Vagina (tissue), 2 donors: Measurements from ENCODE around the gene AHDC1. TPM values are rescaled to one million over a fixed set of nuclear protein-coding genes. Genes with fewer than 3 reads are reported as not detected.

Experiments used
- DNase-seq, 2 donors: peaks; one replicate each; pipeline ENCODE4 v3.0.0-alpha.2; 2017; ENCODE audit errors: extremely low spot score in 2 of 2
- H3K27ac ChIP-seq: fragments of 200-600 bp; sonication (generic); one replicate; pipeline ENCODE4 v1.5.1; 2019
- H3K27me3 ChIP-seq: fragments of 200-600 bp; sonication (generic); one replicate; pipeline ENCODE4 v1.5.1; 2019
- H3K36me3 ChIP-seq, 2 donors: fragments of 200-600 bp; sonication (generic); one replicate each; pipeline ENCODE4 v1.5.1; 2017 to 2019
- H3K4me1 ChIP-seq: fragments of 200-600 bp; sonication (generic); one replicate; pipeline ENCODE4 v1.5.1; 2019
- H3K4me3 ChIP-seq, 2 donors: fragments of 200-600 bp; sonication (generic); 1 replicate in 1 of 2; 2 replicates in 1 of 2; pipeline ENCODE4 v1.5.1; 2016 to 2019
- H3K9me3 ChIP-seq: fragments of 200-600 bp; sonication (generic); one replicate; pipeline ENCODE4 v1.5.1; 2019
- POLR2A ChIP-seq, 2 donors: fragments of 450-650 bp; IDR thresholded peaks; one replicate each; pipeline ENCODE4 v1.6.1; 2017; ENCODE audit warnings: antibody characterized with exemption in 2 of 2, mild to moderate bottlenecking in 2 of 2, moderate library complexity in 2 of 2
- POLR2AphosphoS5 ChIP-seq, 2 donors: sonication (generic); formaldehyde crosslinking; IDR thresholded peaks; one replicate each; pipeline ENCODE4 v1.9.0; 2017; ENCODE audit warnings: antibody characterized with exemption in 2 of 2, mild to moderate bottlenecking in 2 of 2, low read depth in 1 of 2; ENCODE audit not compliant: insufficient read depth in 1 of 2
- intact Hi-C: fragments of 100-400 bp; cut with DNase I; formaldehyde crosslinking; loops from one replicate; pipeline ENCODE4 v1.15.1; 2023
- total RNA-seq: library from RNA; depleted of rRNA; stranded (reverse); fragments of >200 nt; gene quantifications from one replicate; pipeline ENCODE4 v1.2.3, GENCODE V29; 2016
- TF ChIP-seq, protein P1 (sequence below), 3 experiments: fragments of 450-650 bp in 2 of 3; fragments of 200-600 bp in 1 of 3; sonication (generic) in 1 of 3; IDR thresholded peaks; one replicate each; pipeline ENCODE4 v1.5.1; 2017 to 2019; ENCODE audit warnings: antibody characterized with exemption in 3 of 3, mild to moderate bottlenecking in 2 of 3, moderate library complexity in 2 of 3

The AHDC1 gene
- total RNA-seq, 1 donor from 2014 or later, result 62.4 TPM

DNA sequence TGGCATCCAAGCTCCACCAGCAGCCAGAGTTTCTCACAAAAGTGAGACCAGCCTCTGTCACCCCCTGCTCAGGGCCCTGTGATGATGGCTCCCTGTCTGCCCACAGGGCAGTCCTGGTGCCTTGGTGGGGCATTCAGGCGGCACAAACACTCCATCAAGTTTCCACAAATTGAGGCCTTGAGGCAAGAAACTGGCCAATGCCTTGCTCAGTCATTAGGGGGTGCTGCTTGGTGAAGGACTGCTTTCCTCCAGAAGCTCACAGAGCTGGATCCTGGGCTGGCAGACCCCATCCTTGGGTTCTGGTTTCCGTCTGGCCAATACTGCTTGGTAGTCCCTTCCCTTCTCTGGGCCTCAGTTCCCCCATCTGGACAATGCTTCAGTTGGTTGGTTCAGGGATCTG, 12.5 kb upstream of the AHDC1 start:
- intact Hi-C loops, result no loop called here
- no peak overlapping the region for H3K4me3 ChIP-seq
- no peaks in the 10 kb centered on the region for H3K36me3 ChIP-seq
- H3K4me1 ChIP-seq, result no peaks in the 10 kb centered on the region
- no peak for DNase-seq
- H3K9me3 ChIP-seq, result no peaks in the 10 kb centered on the region
- no peak overlapping the region for H3K27ac ChIP-seq
- TF ChIP-seq POLR2AphosphoS5 (IDR thresholded peaks at IDR 0.05; ENCODE audit: insufficient read depth in 1 of 2, low read depth in 1 of 2), result no peak
- TF ChIP-seq, protein P1, sequence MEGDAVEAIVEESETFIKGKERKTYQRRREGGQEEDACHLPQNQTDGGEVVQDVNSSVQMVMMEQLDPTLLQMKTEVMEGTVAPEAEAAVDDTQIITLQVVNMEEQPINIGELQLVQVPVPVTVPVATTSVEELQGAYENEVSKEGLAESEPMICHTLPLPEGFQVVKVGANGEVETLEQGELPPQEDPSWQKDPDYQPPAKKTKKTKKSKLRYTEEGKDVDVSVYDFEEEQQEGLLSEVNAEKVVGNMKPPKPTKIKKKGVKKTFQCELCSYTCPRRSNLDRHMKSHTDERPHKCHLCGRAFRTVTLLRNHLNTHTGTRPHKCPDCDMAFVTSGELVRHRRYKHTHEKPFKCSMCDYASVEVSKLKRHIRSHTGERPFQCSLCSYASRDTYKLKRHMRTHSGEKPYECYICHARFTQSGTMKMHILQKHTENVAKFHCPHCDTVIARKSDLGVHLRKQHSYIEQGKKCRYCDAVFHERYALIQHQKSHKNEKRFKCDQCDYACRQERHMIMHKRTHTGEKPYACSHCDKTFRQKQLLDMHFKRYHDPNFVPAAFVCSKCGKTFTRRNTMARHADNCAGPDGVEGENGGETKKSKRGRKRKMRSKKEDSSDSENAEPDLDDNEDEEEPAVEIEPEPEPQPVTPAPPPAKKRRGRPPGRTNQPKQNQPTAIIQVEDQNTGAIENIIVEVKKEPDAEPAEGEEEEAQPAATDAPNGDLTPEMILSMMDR (IDR thresholded peaks at IDR 0.05), result no peak
- TF ChIP-seq POLR2A (IDR thresholded peaks at IDR 0.05), result no peak
- H3K27me3 ChIP-seq, result no peaks in the 10 kb centered on the region

DNA sequence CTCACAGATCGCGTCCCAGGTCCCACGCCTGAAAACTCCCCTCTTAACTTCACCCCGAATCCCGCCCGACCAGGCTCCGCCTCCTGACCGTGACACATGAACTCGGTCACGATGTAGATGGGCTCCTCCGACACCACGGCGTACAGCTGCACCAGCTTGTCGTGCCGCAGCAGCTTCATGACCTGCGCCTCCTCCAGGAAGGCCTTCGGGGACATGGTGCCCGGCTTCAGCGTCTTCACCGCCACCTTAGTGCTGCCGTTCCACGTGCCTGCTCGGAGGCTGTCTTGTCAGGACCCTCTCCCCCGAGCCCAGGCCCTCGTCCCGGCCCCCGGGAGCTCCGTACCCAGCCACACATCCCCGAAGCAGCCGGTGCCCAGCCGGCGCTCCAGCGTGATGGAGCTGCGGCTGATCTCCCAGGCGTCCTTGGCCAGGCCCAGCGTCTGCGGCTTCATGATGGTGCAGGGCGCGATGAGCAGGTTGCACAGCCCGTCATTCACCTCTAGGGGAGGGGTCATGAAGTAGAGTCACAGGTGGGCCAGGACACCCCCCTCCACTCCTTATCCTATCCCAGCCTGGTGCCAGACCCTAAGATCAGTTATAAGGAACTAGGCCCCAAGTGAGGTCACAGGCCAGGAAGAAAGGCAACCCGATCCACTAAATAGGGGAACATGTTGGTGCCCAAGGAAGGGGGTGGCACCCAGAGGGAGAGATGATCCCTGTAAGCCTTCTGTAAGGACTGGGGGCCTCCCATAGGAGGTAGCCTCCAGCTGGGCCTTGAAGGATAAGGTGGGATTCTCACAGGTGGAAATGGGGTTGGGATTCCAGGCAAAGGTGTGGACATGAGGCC, 11.6 kb upstream of the AHDC1 start:
- no peaks in the 10 kb centered on the region for H3K27me3 ChIP-seq
- no peak overlapping the region for H3K4me3 ChIP-seq
- H3K4me1 ChIP-seq, result no peaks in the 10 kb centered on the region
- TF ChIP-seq, protein P1 (IDR thresholded peaks at IDR 0.05), result no peak
- no peak for TF ChIP-seq POLR2AphosphoS5 (IDR thresholded peaks at IDR 0.05; ENCODE audit: insufficient read depth in 1 of 2, low read depth in 1 of 2)
- no peak for TF ChIP-seq POLR2A (IDR thresholded peaks at IDR 0.05)
- no peaks in the 10 kb centered on the region for H3K9me3 ChIP-seq
- no peak overlapping the region for H3K27ac ChIP-seq
- no peaks in the 10 kb centered on the region for H3K36me3 ChIP-seq
- intact Hi-C loops, result no loop called here
- DNase-seq, result no peak

DNA sequence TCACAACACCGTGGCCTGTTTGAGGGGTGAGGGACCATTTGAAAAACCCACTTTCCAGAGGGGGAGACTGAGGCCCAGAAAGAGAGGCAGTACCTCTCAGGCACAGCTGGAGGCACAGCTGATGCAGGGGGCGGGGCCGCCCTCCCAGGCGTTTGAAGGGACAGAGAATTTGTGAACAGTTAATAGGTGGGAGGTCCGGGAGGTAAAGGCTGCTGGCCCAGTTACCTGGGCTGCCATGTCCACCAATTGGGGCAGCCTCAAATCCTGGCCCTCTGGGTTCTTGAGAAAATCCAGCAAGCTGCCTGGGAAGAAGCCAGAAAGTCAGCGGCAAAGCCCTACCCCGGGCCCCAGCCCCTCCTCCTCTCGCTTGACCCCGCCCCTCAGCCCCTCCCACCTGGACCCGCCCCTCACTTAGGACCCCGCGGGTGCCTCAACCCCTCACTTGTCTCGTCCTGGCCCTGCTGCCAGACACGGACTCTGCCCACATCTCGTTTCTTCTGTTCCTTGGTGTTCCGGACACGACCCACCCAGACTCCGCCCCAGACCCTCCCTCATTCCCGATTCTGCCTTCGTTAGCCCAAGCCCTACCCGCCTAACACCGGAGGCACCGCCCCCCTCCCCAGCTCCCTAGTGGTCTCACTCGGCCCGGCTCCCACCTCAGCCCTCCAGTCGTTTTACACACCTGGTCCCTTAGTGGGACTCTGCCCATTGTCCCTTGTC, 10.8 kb upstream of the AHDC1 start:
- H3K27ac ChIP-seq, result no peak overlapping the region
- H3K27me3 ChIP-seq, result no peaks in the 10 kb centered on the region
- intact Hi-C loops, result no loop called here
- H3K4me1 ChIP-seq, result no peaks in the 10 kb centered on the region
- no peak overlapping the region for H3K4me3 ChIP-seq
- H3K36me3 ChIP-seq, result no peaks in the 10 kb centered on the region
- no peak for TF ChIP-seq POLR2AphosphoS5 (IDR thresholded peaks at IDR 0.05; ENCODE audit: insufficient read depth in 1 of 2, low read depth in 1 of 2)
- TF ChIP-seq, protein P1 (IDR thresholded peaks at IDR 0.05), result no peak
- TF ChIP-seq POLR2A (IDR thresholded peaks at IDR 0.05), result no peak
- no peaks in the 10 kb centered on the region for H3K9me3 ChIP-seq
- no peak for DNase-seq

DNA sequence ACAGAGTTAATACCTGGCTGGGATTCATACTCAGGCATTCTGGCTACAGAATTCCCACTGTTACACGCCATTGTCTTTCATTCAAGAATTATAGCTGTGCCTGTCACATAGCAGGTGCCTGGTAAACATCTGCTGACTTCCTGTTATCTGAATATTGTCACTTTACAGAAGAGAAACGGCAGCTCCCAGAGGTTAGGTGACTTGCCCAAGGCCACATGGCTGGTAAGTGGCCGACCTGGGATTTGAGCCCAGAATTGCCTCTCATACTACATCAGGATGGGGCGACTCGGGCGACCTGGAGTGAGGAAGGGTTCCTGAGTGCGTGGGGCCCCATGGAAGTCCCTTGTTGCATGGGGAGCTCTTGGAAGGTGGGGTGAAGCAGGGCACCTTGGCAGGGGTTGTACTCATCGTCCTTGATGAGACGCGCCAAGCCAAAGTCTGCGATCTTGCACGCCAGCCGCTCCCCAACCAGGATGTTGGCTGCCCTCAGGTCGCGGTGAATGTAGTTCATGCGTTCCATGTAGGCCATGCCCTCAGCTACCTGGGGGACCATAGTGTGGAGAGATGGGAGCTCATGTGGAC, 10.2 kb upstream of the AHDC1 start:
- TF ChIP-seq POLR2AphosphoS5 (IDR thresholded peaks at IDR 0.05; ENCODE audit: insufficient read depth in 1 of 2, low read depth in 1 of 2), result no peak
- TF ChIP-seq POLR2A (IDR thresholded peaks at IDR 0.05), result no peak
- TF ChIP-seq, protein P1 (IDR thresholded peaks at IDR 0.05), result no peak

More for the DNA sequence above, 10.2 kb upstream of the AHDC1 start:
- H3K4me3 ChIP-seq, result no peak overlapping the region
- no peak overlapping the region for H3K27ac ChIP-seq
- H3K36me3 ChIP-seq, result no peaks in the 10 kb centered on the region
- no peaks in the 10 kb centered on the region for H3K9me3 ChIP-seq
- H3K4me1 ChIP-seq, result no peaks in the 10 kb centered on the region
- intact Hi-C loops, result no loop called here
- H3K27me3 ChIP-seq, result no peaks in the 10 kb centered on the region
- DNase-seq, result no peak
